Stromal cell of bone marrow (primary cell): Measurements from ENCODE around the gene EXOSC5.
"Not testable (repeated sequence)": the region's sequence is repeated elsewhere in the genome, so short reads cannot be mapped to it uniquely, and the experiment has no call there.

Experiments
- DNase-seq: peaks from one replicate; pipeline ENCODE4 v3.0.0-alpha.2; 2012; ENCODE audit warnings: low read depth

EXOSC5 gene

GRCh38 chr19:41366089-41366488 lies 31.1 kb downstream of the EXOSC5 start:
- no peak for DNase-seq

GRCh38 chr19:41364524-41365391 lies 32.4 kb downstream of the EXOSC5 start:
- DNase-seq: no peak

DNA sequence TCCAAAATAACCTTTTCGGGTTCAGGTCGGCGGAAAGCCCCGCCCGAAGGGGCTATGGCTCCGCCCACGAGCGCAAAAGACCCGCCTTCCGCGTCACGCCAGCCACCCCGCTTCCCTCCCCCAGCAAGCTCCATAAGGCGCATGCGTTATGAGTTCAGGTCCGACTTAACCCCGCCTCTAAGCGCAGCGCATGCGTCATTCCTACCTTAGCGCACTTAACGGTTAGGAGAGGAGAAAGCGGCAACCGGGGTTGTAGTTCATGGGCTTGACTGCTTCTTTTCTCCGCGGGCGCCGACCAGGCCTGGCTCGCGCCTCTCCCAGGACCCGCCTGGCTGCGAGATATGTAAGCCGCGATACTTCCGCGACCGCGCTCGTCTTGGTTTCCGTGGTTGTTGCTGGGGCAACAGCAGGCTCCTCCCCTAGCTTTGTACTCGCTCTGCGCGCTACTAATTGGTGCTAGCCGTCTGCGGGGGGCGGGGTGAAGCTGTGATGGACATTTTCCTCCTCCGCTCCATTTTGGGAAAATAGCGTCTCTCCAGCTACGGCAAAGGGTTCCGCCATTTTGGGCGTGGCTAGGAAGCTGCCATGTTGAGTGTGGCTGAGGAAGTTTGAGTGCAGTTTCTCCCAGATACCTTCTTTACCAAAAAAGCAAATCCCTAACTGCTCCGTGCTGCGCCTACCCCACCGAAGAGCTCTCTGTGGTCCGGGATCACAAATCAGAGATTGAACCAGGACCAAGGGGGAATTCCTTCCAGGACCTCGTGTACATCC lies 33.2 kb downstream of the EXOSC5 start, which contains the start of gene B9D2:
TSS of gene B9D2 (minus strand) at position 397 of the 771 bp plus-strand sequence. CDS start 630 bp downstream, outside the sequence.
- peak; percentile 97 for DNase-seq

GRCh38 chr19:41363371-41363752 lies 33.8 kb downstream of the EXOSC5 start:
- no peak for DNase-seq

DNA sequence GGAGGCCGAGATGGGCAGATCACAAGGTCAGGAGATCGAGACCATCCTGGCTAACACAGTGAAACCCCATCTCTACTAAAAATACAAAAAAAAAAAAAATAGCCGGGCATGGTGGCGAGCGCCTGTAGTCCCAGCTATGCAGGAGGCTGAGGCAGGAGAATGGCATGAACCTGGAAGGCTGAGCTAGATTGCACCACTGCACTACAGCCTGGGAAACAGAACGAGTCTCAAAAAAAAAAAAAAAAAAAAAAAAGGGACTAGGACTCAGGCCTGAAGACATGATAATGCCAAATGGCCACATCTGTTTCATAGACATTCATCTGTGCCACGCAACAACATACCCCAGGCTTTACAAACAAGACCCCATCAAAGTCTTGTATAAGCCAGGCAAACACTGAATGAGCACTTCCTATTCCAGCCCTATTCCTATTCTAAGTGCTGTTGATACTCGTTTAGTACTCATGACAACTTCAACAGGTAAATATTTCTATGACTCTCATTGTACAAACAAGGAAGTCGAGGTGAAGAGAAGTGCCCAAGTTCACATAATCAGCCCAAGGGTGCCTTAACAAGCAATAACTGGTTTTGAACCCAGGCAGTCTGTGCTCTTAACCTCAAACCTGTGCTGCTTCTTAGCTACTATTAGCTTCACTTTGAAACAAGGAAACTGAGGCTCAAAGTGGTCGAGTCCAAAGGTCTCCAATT lies 34.9 kb downstream of the EXOSC5 start:
- no peak for DNase-seq

DNA sequence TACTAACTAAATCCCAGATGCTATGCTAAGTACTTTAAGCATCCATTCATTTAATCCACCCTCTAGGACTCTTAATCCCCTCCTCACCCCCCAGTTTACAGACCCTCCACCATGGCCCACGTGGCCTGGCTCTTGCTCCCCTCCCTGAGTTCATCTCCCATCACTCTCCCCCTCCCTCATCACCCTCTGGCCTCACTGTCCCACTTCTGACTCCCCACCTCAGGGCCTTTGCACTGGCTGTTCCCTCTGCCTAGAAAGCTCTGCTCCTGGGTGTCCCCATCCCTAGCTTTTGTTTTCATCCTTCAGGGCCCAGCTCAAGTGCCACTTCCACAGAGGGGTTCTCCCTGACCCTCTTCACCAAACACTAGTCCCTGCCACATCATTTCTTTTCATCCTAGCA lies 37.4 kb downstream of the EXOSC5 start:
- no peak for DNase-seq

DNA sequence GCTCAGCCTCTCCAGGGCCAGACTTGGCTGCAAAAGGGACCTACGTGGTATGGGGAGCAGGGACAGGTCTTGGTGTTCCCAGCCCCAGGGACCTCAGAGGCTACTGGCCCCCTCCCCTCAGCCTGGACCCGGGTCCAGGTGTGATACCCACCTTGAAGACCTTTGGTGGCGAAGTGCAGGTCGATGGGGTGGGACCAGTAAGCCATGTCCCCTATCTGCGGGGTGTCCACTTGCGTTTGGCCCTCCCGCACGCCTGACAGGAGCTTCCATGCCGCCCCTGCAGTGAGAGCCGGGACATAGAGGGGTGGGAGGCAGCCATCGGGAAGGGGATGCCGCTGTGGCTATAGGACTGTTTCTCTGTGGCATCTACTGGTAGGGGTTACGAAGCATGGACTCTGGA lies 39.4 kb downstream of the EXOSC5 start:
- no peak for DNase-seq

GRCh38 chr19:41356984-41357739 lies 40.0 kb downstream of the EXOSC5 start:
- no peak for DNase-seq

DNA sequence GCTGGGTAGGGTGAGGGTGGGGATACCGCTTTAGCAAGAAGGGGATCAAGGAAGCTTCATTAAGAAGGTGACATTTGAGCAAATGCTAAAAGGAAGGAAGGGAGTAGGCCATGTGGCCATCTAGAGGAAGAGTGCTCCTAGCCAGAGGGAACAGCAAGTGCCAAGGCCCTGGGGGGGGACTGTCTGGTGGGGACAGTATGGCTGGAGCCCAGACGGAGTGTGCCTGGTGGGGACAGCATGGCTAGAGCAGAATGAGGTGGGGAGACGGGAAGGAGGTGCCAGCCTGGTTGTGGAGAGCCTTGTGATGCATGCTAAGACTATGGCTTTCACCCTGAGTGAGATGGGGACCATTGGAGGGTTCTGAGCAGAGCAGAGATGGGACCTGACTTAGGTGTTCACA lies 41.4 kb downstream of the EXOSC5 start:
- DNase-seq: no peak

GRCh38 chr19:41355035-41355434 lies 42.1 kb downstream of the EXOSC5 start:
- no peak for DNase-seq

DNA sequence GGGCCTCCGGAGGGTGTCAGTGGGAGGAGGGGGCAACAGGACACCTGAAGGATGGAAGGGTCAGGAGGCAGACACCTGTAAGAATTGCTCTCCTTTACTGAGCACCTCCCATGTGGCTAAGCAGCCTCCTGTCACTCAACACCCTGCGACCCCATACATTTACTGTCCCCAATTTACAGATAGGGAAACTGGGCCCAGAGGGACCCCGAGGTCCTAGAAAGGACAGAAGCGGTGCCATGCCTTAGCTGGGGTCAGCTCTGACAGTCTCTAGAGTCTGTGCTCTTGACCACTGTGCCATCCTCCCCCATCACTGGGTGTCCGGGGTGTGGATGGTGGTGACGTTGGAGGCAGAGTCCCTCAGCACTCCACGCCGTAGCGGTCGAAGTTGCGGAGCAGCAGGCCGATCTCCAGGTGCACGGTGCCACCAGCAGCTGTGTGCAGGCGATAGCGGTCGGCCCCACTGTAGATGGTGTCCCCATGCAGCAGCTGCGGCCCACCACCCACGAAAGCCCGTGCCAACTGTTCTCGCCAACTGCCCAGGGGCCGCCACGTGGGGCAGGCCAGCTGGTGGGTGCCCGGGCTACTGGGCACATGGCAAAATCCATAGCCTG lies 42.7 kb downstream of the EXOSC5 start:
- DNase-seq: no peak

- DNase-seq: peak; percentile 67
Measured at GRCh38 chr19:41353466-41354342, 43.5 kb downstream of the EXOSC5 start, which contains the start of gene TGFB1. Gene TGFB1 (minus strand): TSS chr19:41353922. CDS start chr19:41353044, 878 bp downstream.

GRCh38 chr19:41352609-41353465 lies 44.3 kb downstream of the EXOSC5 start:
- DNase-seq: no peak

DNA sequence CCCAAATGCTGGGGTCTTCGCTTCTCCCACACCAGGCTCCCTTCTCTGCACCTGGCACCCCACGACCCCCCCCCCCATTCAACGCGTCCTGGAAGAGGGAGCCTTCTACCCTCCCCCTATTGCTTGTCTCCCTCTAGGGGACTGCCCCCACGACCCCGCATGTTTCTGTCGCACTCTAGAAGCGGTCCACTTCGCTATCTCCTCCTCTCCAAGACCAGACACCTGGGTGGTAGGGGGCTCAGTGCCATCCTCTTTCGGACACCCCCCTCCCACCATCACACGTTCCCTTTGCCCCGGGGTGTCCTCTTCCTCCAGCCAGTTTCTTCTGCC lies 44.9 kb downstream of the EXOSC5 start:
- no peak for DNase-seq

DNA sequence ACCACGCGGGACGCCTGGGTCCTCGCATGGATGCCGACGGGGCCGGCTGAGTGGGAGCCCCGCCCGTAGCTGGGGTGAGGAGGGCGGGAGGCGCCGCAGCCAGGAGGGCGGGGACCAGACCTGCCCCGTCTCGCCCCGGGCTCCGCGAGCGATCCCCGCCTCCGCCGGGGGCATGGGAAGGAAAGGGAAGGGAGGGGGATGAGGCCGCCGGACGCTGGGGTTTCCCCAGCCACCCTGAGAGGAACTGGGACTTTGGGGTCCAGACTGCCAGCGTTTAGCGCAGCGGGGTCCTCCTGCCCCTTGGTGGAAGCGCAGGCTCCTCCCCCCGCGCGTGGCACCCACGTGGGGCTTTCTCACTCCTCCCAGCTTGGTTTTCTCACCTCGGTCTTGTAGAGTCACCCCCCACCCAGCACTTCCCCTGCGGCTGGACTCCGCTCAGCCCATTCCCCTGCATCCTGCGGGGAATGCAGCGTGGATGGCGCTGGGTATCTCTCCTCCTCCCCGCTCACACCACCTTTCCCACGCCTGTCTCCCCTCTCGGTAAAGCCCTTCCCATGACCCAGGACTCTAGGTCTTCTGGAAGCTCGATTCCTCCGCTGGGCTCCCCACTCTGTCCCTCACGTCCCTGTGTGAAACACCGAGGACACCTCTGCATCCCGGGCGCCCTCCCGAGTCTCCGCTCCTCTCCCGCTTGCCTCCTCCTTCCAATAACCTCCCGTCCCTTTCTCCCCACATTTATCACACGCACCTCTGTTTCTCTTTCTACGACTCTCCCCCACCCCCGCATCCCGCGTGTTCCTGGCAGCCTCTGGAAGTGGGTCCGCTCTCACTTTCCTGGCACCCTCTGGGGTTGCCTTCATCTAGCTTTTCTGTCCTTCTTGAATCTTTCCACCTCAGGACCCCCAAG lies 45.6 kb downstream of the EXOSC5 start:
- no peak for DNase-seq

GRCh38 chr19:41350735-41351338 lies 46.3 kb downstream of the EXOSC5 start:
- no peak for DNase-seq

DNA sequence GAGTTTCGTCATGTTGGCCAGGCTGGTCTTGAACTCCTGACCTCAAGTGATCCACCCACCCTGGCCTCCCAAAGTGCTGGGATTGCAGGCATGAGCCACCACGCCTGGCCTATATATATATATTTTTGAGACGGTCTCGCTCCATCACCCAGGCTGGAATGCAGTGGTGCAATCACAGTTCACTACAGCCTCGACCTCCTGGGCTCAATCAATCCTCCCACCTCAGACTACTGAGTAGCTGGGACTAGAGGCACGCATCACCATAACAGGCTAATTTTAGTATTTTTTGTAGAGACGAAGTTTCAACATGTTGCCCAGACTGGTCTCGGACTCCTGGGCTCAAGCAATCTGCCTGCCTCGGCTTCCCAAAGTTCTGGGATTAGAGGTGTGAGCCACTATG lies 50.2 kb downstream of the EXOSC5 start:
- not testable (repeated sequence) for DNase-seq

- DNase-seq: no peak
Measured at GRCh38 chr19:41344162-41344561, 53.0 kb downstream of the EXOSC5 start.
